Measurements from ENCODE around the gene CFAP43. TPM values are rescaled to one million over a fixed set of nuclear protein-coding genes. Genes with fewer than 3 reads are reported as not detected.
"Not testable (repeated sequence)": the region's sequence is repeated elsewhere in the genome, so short reads cannot be mapped to it uniquely, and the experiment has no call there.

Gene CFAP43
- total RNA-seq, 2 donors from 2014 or later, result 2.6 to 4.1 TPM

- no peak overlapping the region for H3K4me3 Mint-ChIP-seq
- Histone ChIP-seq H3K36me3 (ENCODE audit: control insufficient read depth, insufficient read depth, low read length) (no peaks in the 10 kb centered on the region), H3K4me1 (ENCODE audit: control insufficient read depth, insufficient read depth, low read length) (no peaks in the 10 kb centered on the region), H3K9ac (ENCODE audit: extremely low read depth, low read length, poor library complexity, severe bottlenecking) (no peak overlapping the region), H3K27ac (ENCODE audit: low read depth, low read length) (no peak overlapping the region), H3K9me3 (ENCODE audit: control insufficient read depth, low read length) (peaks cover 26% of the 10 kb centered on the region), H3K27me3 (ENCODE audit: control insufficient read depth, insufficient read depth, low read length, poor library complexity, severe bottlenecking) (no peaks in the 10 kb centered on the region), H3K4me3 (ENCODE audit: low read length) (no peak overlapping the region)
- WGBS, 2 experiments (ENCODE audit: insufficient coverage in 1 of 2, insufficient read length in 1 of 2), result 93 to 97% methylated on average over 2 to 5 of the region's 5 CpGs
- no peak overlapping the region for H3K27ac Mint-ChIP-seq
- H3K36me3 Mint-ChIP-seq (ENCODE audit: low read depth), result peaks cover 20% of the 10 kb centered on the region
- TF ChIP-seq CTCF (conservative IDR thresholded peaks at IDR 0.05), result no peak
- no peaks in the 10 kb centered on the region for H3K27me3 Mint-ChIP-seq (ENCODE audit: insufficient read depth)
- no peak for DNase-seq
- H3K9me3 Mint-ChIP-seq, result peaks cover 30% of the 10 kb centered on the region
- H3K4me1 Mint-ChIP-seq, result peaks cover 6% of the 10 kb centered on the region
These were observed 11.3 kb upstream of the CFAP43 start for GRCh38 chr10:104243512-104243911.

GRCh38 chr10:104243009-104243408 is 10.8 kb upstream of the CFAP43 start:
- not testable (repeated sequence) for H3K27me3 Mint-ChIP-seq (ENCODE audit: insufficient read depth); DNase-seq; H3K9ac ChIP-seq (ENCODE audit: extremely low read depth, low read length, poor library complexity, severe bottlenecking); H3K4me3 Mint-ChIP-seq; H3K27ac ChIP-seq (ENCODE audit: low read depth, low read length); H3K36me3 ChIP-seq (ENCODE audit: control insufficient read depth, insufficient read depth, low read length); H3K27me3 ChIP-seq (ENCODE audit: control insufficient read depth, insufficient read depth, low read length, poor library complexity, severe bottlenecking); H3K27ac Mint-ChIP-seq; H3K4me3 ChIP-seq (ENCODE audit: low read length); H3K4me1 ChIP-seq (ENCODE audit: control insufficient read depth, insufficient read depth, low read length); H3K4me1 Mint-ChIP-seq
- WGBS, 2 experiments (ENCODE audit: insufficient coverage in 1 of 2, insufficient read length in 1 of 2), result 80 to 91% methylated on average over 2 to 3 of the region's 3 CpGs
- H3K9me3 ChIP-seq (ENCODE audit: control insufficient read depth, low read length), result peaks cover 23% of the 10 kb centered on the region
- H3K36me3 Mint-ChIP-seq (ENCODE audit: low read depth), result peaks cover 18% of the 10 kb centered on the region
- peaks cover 27% of the 10 kb centered on the region for H3K9me3 Mint-ChIP-seq

GRCh38 chr10:104242545-104242944 is 10.4 kb upstream of the CFAP43 start:
- H3K9me3 ChIP-seq (ENCODE audit: control insufficient read depth, low read length), result peaks cover 18% of the 10 kb centered on the region
- H3K27ac ChIP-seq (ENCODE audit: low read depth, low read length), result no peak overlapping the region
- no peak for DNase-seq
- Mint-ChIP-seq H3K4me3 (no peak overlapping the region), H3K9me3 (peaks cover 23% of the 10 kb centered on the region), H3K4me1 (peaks cover 6% of the 10 kb centered on the region), H3K36me3 (ENCODE audit: low read depth) (peaks cover 18% of the 10 kb centered on the region), H3K27me3 (ENCODE audit: insufficient read depth) (no peaks in the 10 kb centered on the region), H3K27ac (no peak overlapping the region)
- no peaks in the 10 kb centered on the region for H3K4me1 ChIP-seq (ENCODE audit: control insufficient read depth, insufficient read depth, low read length)
- H3K36me3 ChIP-seq (ENCODE audit: control insufficient read depth, insufficient read depth, low read length), result no peaks in the 10 kb centered on the region
- no peaks in the 10 kb centered on the region for H3K27me3 ChIP-seq (ENCODE audit: control insufficient read depth, insufficient read depth, low read length, poor library complexity, severe bottlenecking)
- H3K9ac ChIP-seq (ENCODE audit: extremely low read depth, low read length, poor library complexity, severe bottlenecking), result no peak overlapping the region
- TF ChIP-seq CTCF (conservative IDR thresholded peaks at IDR 0.05), result no peak
- H3K4me3 ChIP-seq (ENCODE audit: low read length), result no peak overlapping the region

GRCh38 chr10:104240078-104240477 is 7.9 kb upstream of the CFAP43 start:
- no peaks in the 10 kb centered on the region for H3K27me3 Mint-ChIP-seq (ENCODE audit: insufficient read depth)
- no peak overlapping the region for H3K27ac ChIP-seq (ENCODE audit: low read depth, low read length)
- no peaks in the 10 kb centered on the region for H3K36me3 ChIP-seq (ENCODE audit: control insufficient read depth, insufficient read depth, low read length)
- DNase-seq, result no peak
- H3K4me1 Mint-ChIP-seq, result peaks cover 6% of the 10 kb centered on the region
- no peak overlapping the region for H3K4me3 ChIP-seq (ENCODE audit: low read length)
- no peak overlapping the region for H3K9ac ChIP-seq (ENCODE audit: extremely low read depth, low read length, poor library complexity, severe bottlenecking)
- WGBS, 2 experiments (ENCODE audit: insufficient coverage in 1 of 2, insufficient read length in 1 of 2), result 88 to 93% methylated on average over 2 of the region's 2 CpGs
- no peaks in the 10 kb centered on the region for H3K27me3 ChIP-seq (ENCODE audit: control insufficient read depth, insufficient read depth, low read length, poor library complexity, severe bottlenecking)
- H3K4me1 ChIP-seq (ENCODE audit: control insufficient read depth, insufficient read depth, low read length), result no peaks in the 10 kb centered on the region
- TF ChIP-seq CTCF (conservative IDR thresholded peaks at IDR 0.05), result no peak
- no peak overlapping the region for H3K4me3 Mint-ChIP-seq
- H3K9me3 ChIP-seq (ENCODE audit: control insufficient read depth, low read length), result peaks cover 11% of the 10 kb centered on the region
- H3K9me3 Mint-ChIP-seq, result peaks cover 13% of the 10 kb centered on the region
- no peak overlapping the region for H3K27ac Mint-ChIP-seq
- H3K36me3 Mint-ChIP-seq (ENCODE audit: low read depth), result peaks cover 20% of the 10 kb centered on the region
